Endothelial cell (in vitro differentiated cells): Measurements from ENCODE around the gene SCNM1. TPM values are rescaled to one million over a fixed set of nuclear protein-coding genes. Genes with fewer than 3 reads are reported as not detected.

Source experiments
- DNase-seq: peaks from one replicate; pipeline ENCODE4 v3.0.0; 2021; ENCODE audit warnings: low spot score
- H3K27ac Mint-ChIP-seq: one replicate; pipeline ENCODE4 v1.8.0; 2021; ENCODE audit warnings: mixed read lengths, inconsistent platforms; ENCODE audit not compliant: unreplicated experiment
- H3K27me3 Mint-ChIP-seq: one replicate; pipeline ENCODE4 v1.8.0; 2021; ENCODE audit warnings: mild to moderate bottlenecking, moderate library complexity, mixed read lengths, inconsistent platforms; ENCODE audit not compliant: unreplicated experiment
- H3K36me3 Mint-ChIP-seq: one replicate; pipeline ENCODE4 v1.8.0; 2021; ENCODE audit warnings: mild to moderate bottlenecking, low read depth, mixed read lengths, inconsistent platforms; ENCODE audit not compliant: unreplicated experiment
- H3K4me1 Mint-ChIP-seq: one replicate; pipeline ENCODE4 v1.8.0; 2021; ENCODE audit warnings: mild to moderate bottlenecking, mixed read lengths, inconsistent platforms; ENCODE audit not compliant: unreplicated experiment
- H3K4me3 Mint-ChIP-seq: one replicate; pipeline ENCODE4 v1.8.0; 2021; ENCODE audit warnings: mild to moderate bottlenecking, mixed read lengths, inconsistent platforms; ENCODE audit not compliant: unreplicated experiment
- H3K9me3 Mint-ChIP-seq: one replicate; pipeline ENCODE4 v1.8.0; 2021; ENCODE audit warnings: mixed read lengths, inconsistent platforms; ENCODE audit not compliant: unreplicated experiment
- total RNA-seq: library from RNA; stranded (reverse); fragmentation: NEBNext Ultra II Directional; extraction: Animal tissue kit (Norgen Biotek cat#: 25700); gene quantifications from one replicate; pipeline ENCODE4 v1.2.1, GENCODE V29; 2021; ENCODE audit not compliant: unreplicated experiment
- TF ChIP-seq, protein P1 (sequence below): fragments of 200-600 bp; sonication (generic); IDR thresholded peaks from one replicate; pipeline ENCODE4 v1.5.0; 2021; ENCODE audit warnings: antibody characterized with exemption; ENCODE audit not compliant: unreplicated experiment

SCNM1 gene
- total RNA-seq, 1 donor from 2014 or later, result 48.3 TPM

DNA sequence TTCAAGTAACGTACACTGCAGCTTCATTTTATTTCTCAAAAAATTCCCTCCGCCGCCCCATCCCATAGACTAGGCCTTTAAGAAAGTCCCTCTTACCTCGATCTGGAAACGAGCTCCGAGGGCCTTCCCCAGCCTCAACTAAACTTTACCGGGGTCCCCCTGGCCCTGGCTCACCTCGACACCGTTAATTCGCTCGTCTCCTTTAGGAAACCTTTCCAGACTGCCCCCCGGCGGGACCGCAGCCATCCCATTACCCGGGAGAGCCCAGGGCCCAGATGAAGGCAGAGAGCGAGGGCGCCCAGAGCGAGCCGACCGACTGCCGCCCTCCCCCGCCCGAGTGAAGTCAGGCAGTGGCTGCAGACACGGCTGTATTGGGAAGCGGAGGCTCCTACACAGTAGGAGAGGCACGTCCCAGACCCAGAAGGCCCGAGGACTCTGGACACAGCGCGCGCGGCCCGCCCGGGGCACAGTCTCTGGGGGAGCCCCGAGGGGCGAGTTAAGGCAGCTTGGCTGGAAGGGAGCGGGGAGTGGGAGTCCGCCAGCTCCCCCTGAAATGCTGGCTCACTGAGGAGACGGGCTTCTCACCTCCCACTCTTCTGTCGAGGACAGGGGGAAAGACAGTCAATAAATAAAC is 34.1 kb upstream of the SCNM1 start:
- Mint-ChIP-seq H3K9me3 (no peaks in the 10 kb centered on the region), H3K4me3 (peak overlapping the region; percentile 35), H3K36me3 (peaks cover 27% of the 10 kb centered on the region), H3K27ac (peak overlapping the region; percentile 85), H3K27me3 (peaks cover 18% of the 10 kb centered on the region), H3K4me1 (peaks cover 21% of the 10 kb centered on the region)
- DNase-seq, result peak; percentile 52
- TF ChIP-seq, protein P1, sequence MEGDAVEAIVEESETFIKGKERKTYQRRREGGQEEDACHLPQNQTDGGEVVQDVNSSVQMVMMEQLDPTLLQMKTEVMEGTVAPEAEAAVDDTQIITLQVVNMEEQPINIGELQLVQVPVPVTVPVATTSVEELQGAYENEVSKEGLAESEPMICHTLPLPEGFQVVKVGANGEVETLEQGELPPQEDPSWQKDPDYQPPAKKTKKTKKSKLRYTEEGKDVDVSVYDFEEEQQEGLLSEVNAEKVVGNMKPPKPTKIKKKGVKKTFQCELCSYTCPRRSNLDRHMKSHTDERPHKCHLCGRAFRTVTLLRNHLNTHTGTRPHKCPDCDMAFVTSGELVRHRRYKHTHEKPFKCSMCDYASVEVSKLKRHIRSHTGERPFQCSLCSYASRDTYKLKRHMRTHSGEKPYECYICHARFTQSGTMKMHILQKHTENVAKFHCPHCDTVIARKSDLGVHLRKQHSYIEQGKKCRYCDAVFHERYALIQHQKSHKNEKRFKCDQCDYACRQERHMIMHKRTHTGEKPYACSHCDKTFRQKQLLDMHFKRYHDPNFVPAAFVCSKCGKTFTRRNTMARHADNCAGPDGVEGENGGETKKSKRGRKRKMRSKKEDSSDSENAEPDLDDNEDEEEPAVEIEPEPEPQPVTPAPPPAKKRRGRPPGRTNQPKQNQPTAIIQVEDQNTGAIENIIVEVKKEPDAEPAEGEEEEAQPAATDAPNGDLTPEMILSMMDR, result no peak

DNA sequence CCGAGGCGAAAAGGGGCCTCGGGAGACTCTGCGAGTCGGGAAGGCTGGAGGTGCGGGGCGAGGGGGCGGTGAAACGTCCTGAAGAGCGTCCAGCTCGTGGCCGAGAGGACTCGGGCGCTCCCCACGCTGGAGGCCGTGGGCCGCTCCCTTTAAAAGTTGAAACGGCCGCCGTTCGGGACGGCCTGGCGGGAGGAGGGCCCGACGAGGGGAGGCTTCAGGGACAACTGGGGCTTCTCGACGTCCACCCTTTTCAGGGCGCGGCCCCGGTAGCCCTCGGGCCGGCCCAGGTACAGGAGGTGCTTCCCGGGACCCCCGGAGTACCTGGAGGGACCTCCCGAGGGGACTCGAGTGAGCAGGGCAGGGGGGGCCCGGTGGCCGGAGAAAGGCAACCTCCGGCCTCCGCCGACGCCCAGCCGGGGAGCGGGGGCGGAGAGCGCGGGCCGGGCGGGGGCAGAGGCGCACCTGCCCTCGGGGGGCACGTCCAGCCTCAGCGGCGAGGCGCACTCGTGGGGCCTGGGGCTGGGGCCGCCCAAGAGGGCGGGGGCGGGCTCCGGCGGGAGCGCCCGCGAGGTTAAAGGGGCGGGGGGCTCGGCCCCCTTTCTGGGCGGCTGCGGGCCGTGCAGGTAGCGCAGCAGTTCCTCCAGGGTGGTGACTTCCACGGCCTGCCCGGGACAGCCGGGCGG is 33.5 kb upstream of the SCNM1 start:
- Mint-ChIP-seq H3K9me3 (no peaks in the 10 kb centered on the region), H3K27ac (no peak overlapping the region), H3K27me3 (peaks cover 18% of the 10 kb centered on the region), H3K36me3 (peaks cover 33% of the 10 kb centered on the region), H3K4me3 (no peak overlapping the region), H3K4me1 (peaks cover 21% of the 10 kb centered on the region)
- DNase-seq, result no peak
- TF ChIP-seq, protein P1, result no peak

DNA sequence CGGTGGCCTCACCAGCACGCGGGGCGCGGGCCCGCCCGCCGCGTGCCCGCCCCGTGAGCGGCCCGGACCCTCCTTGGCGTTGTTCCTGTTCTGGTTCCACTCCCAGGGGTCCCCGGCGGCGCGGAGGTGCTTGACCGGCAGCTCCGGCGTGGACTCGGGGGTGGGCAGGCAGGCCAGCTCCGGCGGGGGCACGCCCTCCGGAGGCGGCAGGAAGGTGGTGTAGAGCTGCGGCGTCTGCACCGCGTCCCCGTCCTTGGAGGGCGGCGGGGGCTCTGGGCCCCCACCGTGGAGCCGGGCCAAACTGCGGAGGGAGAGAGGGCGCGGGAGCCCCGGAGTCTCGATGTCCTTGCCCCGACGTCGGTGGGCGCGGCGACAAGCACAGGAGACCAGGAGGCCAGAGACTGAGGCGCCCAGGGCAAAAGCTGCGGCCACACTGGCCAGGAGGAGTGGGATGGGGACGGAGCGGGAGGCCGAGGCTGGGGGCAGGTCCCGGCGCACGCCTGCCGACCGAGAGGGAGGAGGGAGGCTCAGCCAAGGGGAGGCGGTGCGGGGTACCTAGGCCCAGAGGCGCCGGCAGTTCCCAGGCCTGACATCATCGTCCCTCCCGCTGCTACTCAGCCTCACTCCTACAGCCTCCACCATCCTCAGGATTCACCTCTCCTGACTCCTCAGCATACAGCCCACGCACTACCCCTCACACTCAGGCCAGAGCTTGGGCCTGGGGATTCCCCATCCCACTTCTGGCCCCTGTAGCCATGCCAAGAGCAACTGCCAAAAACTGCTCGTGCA is 32.7 kb upstream of the SCNM1 start:
- Mint-ChIP-seq H3K4me3 (no peak overlapping the region), H3K9me3 (no peaks in the 10 kb centered on the region)
- TF ChIP-seq, protein P1, result no peak

DNA sequence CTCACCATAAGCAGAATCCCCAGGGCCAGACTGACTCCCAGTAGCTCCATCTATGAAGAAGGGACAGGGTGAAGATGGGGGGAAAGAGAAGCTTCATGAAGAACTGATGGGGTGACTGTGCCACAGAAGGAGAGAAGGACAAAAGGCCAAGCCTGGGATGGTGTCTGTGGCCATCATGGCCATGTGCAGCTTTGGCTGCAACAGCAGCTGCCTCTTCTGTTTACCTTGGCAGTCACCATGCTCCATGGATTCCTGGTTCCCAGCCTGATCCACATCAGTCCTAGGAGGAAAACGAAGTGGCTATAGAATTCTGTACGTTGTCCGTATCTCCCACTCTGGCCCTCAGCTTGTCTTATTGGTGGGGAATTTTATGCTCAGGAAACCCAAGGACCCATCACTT is 31.5 kb upstream of the SCNM1 start:
- Mint-ChIP-seq H3K4me3 (peak overlapping the region; percentile 26), H3K36me3 (peaks cover 45% of the 10 kb centered on the region), H3K4me1 (peaks cover 21% of the 10 kb centered on the region), H3K9me3 (no peaks in the 10 kb centered on the region), H3K27ac (peak overlapping the region; percentile 62), H3K27me3 (peaks cover 22% of the 10 kb centered on the region)
- TF ChIP-seq, protein P1, result no peak
- DNase-seq, result no peak

More for the DNA sequence above, 32.7 kb upstream of the SCNM1 start:
- H3K36me3 Mint-ChIP-seq, result peaks cover 39% of the 10 kb centered on the region
- no peak overlapping the region for H3K27ac Mint-ChIP-seq
- peaks cover 21% of the 10 kb centered on the region for H3K4me1 Mint-ChIP-seq
- no peak for DNase-seq
- peaks cover 19% of the 10 kb centered on the region for H3K27me3 Mint-ChIP-seq

DNA sequence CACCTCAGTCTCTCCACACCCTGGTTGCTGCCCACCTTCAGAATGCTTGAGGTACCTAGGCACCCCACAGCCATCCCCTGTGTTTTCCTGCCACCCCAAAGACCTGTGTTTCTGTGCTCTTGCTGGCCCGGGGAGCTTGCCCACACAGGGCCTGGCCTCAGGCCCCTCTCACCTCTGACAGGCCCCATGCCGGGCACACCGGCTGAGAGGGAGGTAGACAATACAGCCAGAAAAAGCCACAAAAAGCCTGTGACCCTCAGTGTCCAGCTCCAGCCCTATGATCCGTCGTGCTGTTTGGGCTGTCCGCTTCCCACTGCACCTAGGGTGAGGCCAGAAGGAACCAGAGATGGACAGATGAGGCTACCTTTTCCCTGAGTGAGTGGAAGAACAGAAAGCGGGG is 31.0 kb upstream of the SCNM1 start:
- Mint-ChIP-seq H3K27me3 (peaks cover 23% of the 10 kb centered on the region), H3K4me1 (peaks cover 21% of the 10 kb centered on the region), H3K4me3 (peak overlapping the region; percentile 26), H3K36me3 (peaks cover 51% of the 10 kb centered on the region), H3K9me3 (no peaks in the 10 kb centered on the region), H3K27ac (no peak overlapping the region)
- no peak for DNase-seq
- TF ChIP-seq, protein P1, result no peak
